PFSK-1 (cell line): ENCODE measurements around the gene EHMT2.

ENCODE experiments used
- FOXP2 ChIP-seq: optimal IDR thresholded peaks from 2 replicates; pipeline ENCODE3; 2011; ENCODE audit warnings: borderline replicate concordance, control low read depth, inconsistent platforms; ENCODE audit not compliant: insufficient read depth; ENCODE audit errors: extremely low read length, extremely low read depth
- POLR2AphosphoS5 ChIP-seq: IDR thresholded peaks from 2 replicates; pipeline ENCODE4 v1.6.1; 2012; ENCODE audit warnings: low read depth, mild to moderate bottlenecking, control low read depth, low read length, moderate library complexity
- SIN3A ChIP-seq: IDR thresholded peaks from 2 replicates; pipeline ENCODE4 v1.6.1; 2012; ENCODE audit warnings: mild to moderate bottlenecking, low read length, moderate library complexity, borderline replicate concordance; ENCODE audit not compliant: insufficient read depth
- TAF1 ChIP-seq: IDR thresholded peaks from 2 replicates; pipeline ENCODE4 v1.6.1; 2012; ENCODE audit warnings: low read length, control low read depth, borderline replicate concordance; ENCODE audit not compliant: insufficient read depth
- TF ChIP-seq, protein P1 (sequence below), 2 experiments: IDR thresholded peaks; 2 replicates each; pipeline versions ENCODE4 v1.6.1 to v1.8.0; 2011 to 2012; ENCODE audit warnings: low read depth in 2 of 2, low read length in 2 of 2, control low read depth in 1 of 2, inconsistent platforms in 1 of 2, mild to moderate bottlenecking in 1 of 2, moderate library complexity in 1 of 2; ENCODE audit not compliant: insufficient read depth in 1 of 2

The EHMT2 gene

DNA sequence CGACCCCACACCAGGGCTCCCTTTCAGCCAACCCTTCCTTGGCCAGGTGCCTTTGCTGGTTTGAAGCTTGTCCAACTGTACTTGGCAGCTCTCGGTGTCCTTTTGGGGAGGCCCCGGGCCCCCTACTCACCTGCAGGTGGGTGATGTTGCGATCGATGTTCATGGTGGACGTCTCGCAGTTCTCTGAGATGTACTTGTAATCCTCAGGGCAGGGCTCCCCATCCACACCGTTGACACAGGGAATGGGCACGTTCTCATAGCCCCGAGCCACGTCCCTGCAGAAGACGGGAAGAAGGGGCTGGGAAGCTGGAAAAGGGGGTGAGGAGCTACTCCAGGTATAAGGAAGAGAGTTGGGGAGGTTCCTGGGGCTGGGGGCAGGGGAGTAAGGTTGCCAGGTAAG lies 13.8 kb downstream of the EHMT2 start:
- no peak for TF ChIP-seq POLR2AphosphoS5
- TF ChIP-seq, protein P1, sequence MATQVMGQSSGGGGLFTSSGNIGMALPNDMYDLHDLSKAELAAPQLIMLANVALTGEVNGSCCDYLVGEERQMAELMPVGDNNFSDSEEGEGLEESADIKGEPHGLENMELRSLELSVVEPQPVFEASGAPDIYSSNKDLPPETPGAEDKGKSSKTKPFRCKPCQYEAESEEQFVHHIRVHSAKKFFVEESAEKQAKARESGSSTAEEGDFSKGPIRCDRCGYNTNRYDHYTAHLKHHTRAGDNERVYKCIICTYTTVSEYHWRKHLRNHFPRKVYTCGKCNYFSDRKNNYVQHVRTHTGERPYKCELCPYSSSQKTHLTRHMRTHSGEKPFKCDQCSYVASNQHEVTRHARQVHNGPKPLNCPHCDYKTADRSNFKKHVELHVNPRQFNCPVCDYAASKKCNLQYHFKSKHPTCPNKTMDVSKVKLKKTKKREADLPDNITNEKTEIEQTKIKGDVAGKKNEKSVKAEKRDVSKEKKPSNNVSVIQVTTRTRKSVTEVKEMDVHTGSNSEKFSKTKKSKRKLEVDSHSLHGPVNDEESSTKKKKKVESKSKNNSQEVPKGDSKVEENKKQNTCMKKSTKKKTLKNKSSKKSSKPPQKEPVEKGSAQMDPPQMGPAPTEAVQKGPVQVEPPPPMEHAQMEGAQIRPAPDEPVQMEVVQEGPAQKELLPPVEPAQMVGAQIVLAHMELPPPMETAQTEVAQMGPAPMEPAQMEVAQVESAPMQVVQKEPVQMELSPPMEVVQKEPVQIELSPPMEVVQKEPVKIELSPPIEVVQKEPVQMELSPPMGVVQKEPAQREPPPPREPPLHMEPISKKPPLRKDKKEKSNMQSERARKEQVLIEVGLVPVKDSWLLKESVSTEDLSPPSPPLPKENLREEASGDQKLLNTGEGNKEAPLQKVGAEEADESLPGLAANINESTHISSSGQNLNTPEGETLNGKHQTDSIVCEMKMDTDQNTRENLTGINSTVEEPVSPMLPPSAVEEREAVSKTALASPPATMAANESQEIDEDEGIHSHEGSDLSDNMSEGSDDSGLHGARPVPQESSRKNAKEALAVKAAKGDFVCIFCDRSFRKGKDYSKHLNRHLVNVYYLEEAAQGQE (IDR thresholded peaks at IDR 0.05; ENCODE audit: insufficient read depth in 1 of 2, low read depth in 2 of 2, low read length in 2 of 2), result no peak
- no peak for TF ChIP-seq SIN3A
- TF ChIP-seq FOXP2, result no peak
- TF ChIP-seq TAF1, result no peak

DNA sequence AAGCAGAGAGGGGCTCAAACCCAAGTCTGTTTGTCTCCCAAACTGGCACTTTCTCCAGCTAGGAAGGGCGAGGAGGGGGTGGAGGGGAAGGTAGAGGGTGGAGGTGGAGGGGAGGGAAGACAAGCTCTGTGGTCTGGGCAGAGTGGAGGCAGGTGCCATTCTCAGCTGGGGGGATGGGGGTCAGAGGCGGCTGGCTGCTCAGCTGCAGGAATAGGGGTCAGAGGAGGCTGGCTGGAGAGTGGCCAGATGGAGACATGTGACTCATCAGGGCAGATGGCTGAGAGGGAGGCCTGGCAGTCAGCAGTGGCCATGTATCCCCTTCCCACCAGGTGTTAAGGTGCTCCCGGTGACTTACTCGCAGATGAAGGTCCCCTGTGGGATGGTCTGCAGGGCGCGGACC lies 15.2 kb downstream of the EHMT2 start:
- TF ChIP-seq SIN3A (no peak), POLR2AphosphoS5 (no peak), TAF1 (no peak), FOXP2 (no peak)
- TF ChIP-seq, protein P1 (IDR thresholded peaks at IDR 0.05; ENCODE audit: insufficient read depth in 1 of 2, low read depth in 2 of 2, low read length in 2 of 2), result no peak

DNA sequence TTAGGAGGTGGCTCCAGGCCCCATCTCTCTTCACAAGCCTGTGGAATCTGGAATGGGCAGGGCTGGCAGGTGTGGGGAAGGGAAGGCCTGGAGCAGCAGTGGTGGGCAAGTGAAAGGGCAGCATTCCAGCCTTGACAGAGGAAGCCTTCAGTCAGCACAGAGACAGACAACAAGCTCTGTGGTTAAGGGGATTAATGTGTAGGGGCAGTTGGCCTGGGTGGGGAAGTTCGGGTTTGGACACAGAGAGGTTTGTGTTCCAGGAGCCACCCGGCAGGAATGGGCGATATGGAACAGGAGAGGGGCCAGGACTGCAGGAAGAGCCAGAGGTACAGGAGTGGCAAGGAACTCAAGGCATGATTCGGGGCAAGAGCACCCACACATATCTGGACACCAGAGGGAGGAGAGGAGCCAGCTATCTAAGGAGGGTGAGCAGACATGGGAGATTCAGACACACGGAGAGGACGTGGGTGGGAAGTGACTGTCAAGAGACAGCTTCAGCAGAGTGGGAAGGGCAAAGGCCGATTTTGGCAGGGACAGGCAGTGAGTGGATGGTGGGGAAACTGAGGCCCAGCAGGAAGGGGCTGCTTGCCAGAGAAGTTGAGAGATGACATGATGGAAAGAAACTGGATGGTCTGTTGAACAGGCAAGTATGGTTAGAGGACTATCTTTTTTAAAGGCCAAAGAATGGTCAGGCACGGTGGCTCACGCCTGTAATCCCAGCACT lies 16.2 kb downstream of the EHMT2 start:
- TF ChIP-seq TAF1, result no peak
- no peak for TF ChIP-seq SIN3A
- TF ChIP-seq, protein P1 (IDR thresholded peaks at IDR 0.05; ENCODE audit: insufficient read depth in 1 of 2, low read depth in 2 of 2, low read length in 2 of 2), result no peak
- TF ChIP-seq POLR2AphosphoS5, result no peak
- TF ChIP-seq FOXP2, result no peak

DNA sequence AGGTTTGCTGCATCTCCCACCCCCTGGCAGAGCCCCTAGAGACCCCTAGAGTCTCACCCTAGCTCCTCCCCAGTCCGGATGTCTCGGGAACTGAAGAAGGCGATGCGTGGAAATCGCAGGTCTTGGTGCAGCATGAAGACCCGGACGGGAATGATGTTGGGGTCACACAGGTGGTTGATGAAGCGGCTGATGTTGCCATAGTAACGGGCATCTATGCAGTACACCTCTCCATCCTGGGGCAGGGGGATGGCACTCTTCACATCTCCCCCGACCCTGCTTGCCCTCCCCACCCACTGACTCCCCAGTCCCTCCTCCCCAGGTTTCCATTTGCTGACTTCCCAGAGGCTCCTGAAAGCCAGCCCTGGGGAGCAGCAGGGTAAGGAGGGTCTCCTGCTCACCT lies 16.9 kb downstream of the EHMT2 start:
- no peak for TF ChIP-seq POLR2AphosphoS5
- TF ChIP-seq FOXP2, result no peak
- TF ChIP-seq TAF1, result no peak

DNA sequence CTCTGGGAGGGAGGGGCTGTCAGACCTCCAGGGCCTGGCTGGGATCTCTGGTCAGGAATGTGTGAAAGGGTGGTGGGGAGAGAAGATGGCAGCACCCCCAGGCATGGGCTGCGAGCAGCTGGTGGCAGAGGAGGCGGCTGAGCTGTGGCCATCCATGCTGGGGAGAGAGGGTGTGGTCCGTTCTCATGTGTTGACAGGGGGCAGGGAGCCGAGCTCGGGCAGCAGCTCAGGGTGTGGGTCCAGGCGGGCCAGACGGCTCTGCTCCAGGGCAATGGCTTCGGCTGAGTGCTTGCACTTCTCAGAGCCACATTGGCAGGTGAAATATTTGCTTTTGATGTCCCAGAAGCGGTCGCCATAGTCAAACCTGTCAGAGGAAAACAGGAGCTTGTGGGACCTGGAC lies 17.6 kb downstream of the EHMT2 start:
- TF ChIP-seq FOXP2 (no peak), TAF1 (no peak), SIN3A (no peak), POLR2AphosphoS5 (no peak)
- TF ChIP-seq, protein P1 (IDR thresholded peaks at IDR 0.05; ENCODE audit: insufficient read depth in 1 of 2, low read depth in 2 of 2, low read length in 2 of 2), result no peak
